DND-41 (cell line): ENCODE results near the gene USP50.
"Not testable (repeated sequence)": the region's sequence is repeated elsewhere in the genome, so short reads cannot be mapped to it uniquely, and the experiment has no call there.

Source experiments
- ATAC-seq: fragments of 200-7000 bp; cut with Tn5 transposase; 3 replicates; pipeline ENCODE4 v1.9.1; 2021; ENCODE audit warnings: low read depth; ENCODE audit not compliant: insufficient read depth
- DNase-seq: peaks from one replicate; pipeline ENCODE4 v3.0.0-alpha.2; 2020
- H2AFZ ChIP-seq: 2 replicates; pipeline ENCODE4 v1.6.0; 2012; ENCODE audit warnings: low read depth, low read length
- H3K27ac ChIP-seq: 2 replicates; pipeline ENCODE4 v1.5.1; 2012; ENCODE audit warnings: low read length, inconsistent platforms
- H3K27me3 ChIP-seq: fragments of 200-600 bp; sonication (generic); 2 replicates; pipeline ENCODE4 v1.6.0; 2012; ENCODE audit warnings: low read length, mild to moderate bottlenecking, inconsistent platforms; ENCODE audit not compliant: insufficient read depth, poor library complexity
- H3K36me3 ChIP-seq: 2 replicates; pipeline ENCODE4 v1.5.1; 2012; ENCODE audit warnings: low read length, inconsistent platforms; ENCODE audit not compliant: insufficient read depth
- H3K4me1 ChIP-seq: 2 replicates; pipeline ENCODE4 v1.5.1; 2012; ENCODE audit warnings: mild to moderate bottlenecking, low read length; ENCODE audit not compliant: insufficient read depth
- H3K4me2 ChIP-seq: 2 replicates; pipeline ENCODE4 v1.6.0; 2012; ENCODE audit warnings: mild to moderate bottlenecking, moderate library complexity, low read length, inconsistent platforms; ENCODE audit not compliant: insufficient read depth
- H3K4me3 ChIP-seq, 2 experiments: fragments of 200-600 bp in 1 of 2; shearing (Covaris generic) in 1 of 2; 2 replicates each; pipeline ENCODE4 v1.5.1; 2012 to 2016; ENCODE audit warnings: inconsistent platforms in 2 of 2, low read length in 2 of 2, mild to moderate bottlenecking in 2 of 2, low read depth in 1 of 2, moderate library complexity in 1 of 2
- H3K79me2 ChIP-seq: 2 replicates; pipeline ENCODE4 v1.6.0; 2012; ENCODE audit warnings: low read length, inconsistent platforms; ENCODE audit not compliant: insufficient read depth
- H3K9ac ChIP-seq: 2 replicates; pipeline ENCODE4 v1.6.0; 2012; ENCODE audit warnings: low read depth, mild to moderate bottlenecking, inconsistent platforms, low read length, moderate library complexity
- H3K9me3 ChIP-seq: 2 replicates; pipeline ENCODE4 v1.5.1; 2012; ENCODE audit warnings: low read length, moderate library complexity, mild to moderate bottlenecking, inconsistent platforms; ENCODE audit not compliant: insufficient read depth, severe bottlenecking
- H4K20me1 ChIP-seq: 2 replicates; pipeline ENCODE4 v1.6.0; 2012; ENCODE audit warnings: low read length; ENCODE audit not compliant: insufficient read depth
- CTCF ChIP-seq: IDR thresholded peaks from 2 replicates; pipeline ENCODE4 v1.5.1; 2012; ENCODE audit warnings: borderline replicate concordance, low read length, moderate library complexity, mild to moderate bottlenecking; ENCODE audit not compliant: poor library complexity, severe bottlenecking; ENCODE audit errors: extremely low read depth
- EZH2 ChIP-seq: IDR thresholded peaks from 3 replicates; pipeline ENCODE4 v1.6.1; 2012; ENCODE audit warnings: borderline replicate concordance, low read depth, mild to moderate bottlenecking, moderate library complexity, low read length, inconsistent platforms; ENCODE audit not compliant: severe bottlenecking

USP50 gene

GRCh38 chr15:50577492-50577891, 31.0 kb upstream of the USP50 start:
- no peak for DNase-seq
- Histone ChIP-seq H2AFZ (no peak overlapping the region), H3K27me3 (no peaks in the 10 kb centered on the region), H3K4me1 (no peaks in the 10 kb centered on the region), H3K36me3 (peaks cover 73% of the 10 kb centered on the region), H3K27ac (no peak overlapping the region), H3K9ac (no peak overlapping the region), H4K20me1 (no peaks in the 10 kb centered on the region), H3K4me3 (no peak overlapping the region), H3K79me2 (no peaks in the 10 kb centered on the region), H3K9me3 (no peaks in the 10 kb centered on the region), H3K4me2 (no peak overlapping the region)
- no peak for ATAC-seq
- TF ChIP-seq CTCF (no peak), EZH2 (no peak)

GRCh38 chr15:50576166-50576565, 29.7 kb upstream of the USP50 start:
- Histone ChIP-seq H3K4me2 (no peak overlapping the region), H3K9ac (no peak overlapping the region), H3K4me1 (no peaks in the 10 kb centered on the region), H4K20me1 (no peaks in the 10 kb centered on the region), H3K27ac (no peak overlapping the region), H3K9me3 (no peaks in the 10 kb centered on the region), H3K27me3 (no peaks in the 10 kb centered on the region), H3K79me2 (no peaks in the 10 kb centered on the region), H3K36me3 (peaks cover 76% of the 10 kb centered on the region), H3K4me3 (no peak overlapping the region), H2AFZ (no peak overlapping the region)
- DNase-seq, result no peak
- TF ChIP-seq CTCF, result no peak
- TF ChIP-seq EZH2, result no peak
- no peak for ATAC-seq

GRCh38 chr15:50573842-50574241, 27.4 kb upstream of the USP50 start:
- H3K27ac ChIP-seq, DNase-seq, H3K9me3 ChIP-seq, H3K27me3 ChIP-seq, ATAC-seq, H3K4me3 ChIP-seq, H3K4me2 ChIP-seq, H3K9ac ChIP-seq, H2AFZ ChIP-seq, H4K20me1 ChIP-seq, H3K79me2 ChIP-seq, H3K4me1 ChIP-seq: not testable (repeated sequence)
- H3K36me3 ChIP-seq, result peaks cover 82% of the 10 kb centered on the region

- DNase-seq, result no peak
- Histone ChIP-seq H3K27me3 (no peaks in the 10 kb centered on the region), H3K27ac (no peak overlapping the region), H3K4me3 (no peak overlapping the region), H4K20me1 (no peaks in the 10 kb centered on the region), H3K79me2 (no peaks in the 10 kb centered on the region), H3K9ac (no peak overlapping the region), H3K36me3 (peaks cover 46% of the 10 kb centered on the region), H3K9me3 (no peaks in the 10 kb centered on the region), H3K4me2 (no peak overlapping the region), H3K4me1 (no peaks in the 10 kb centered on the region), H2AFZ (no peak overlapping the region)
- no peak for ATAC-seq
- no peak for TF ChIP-seq EZH2
- TF ChIP-seq CTCF, result no peak
These were observed 17.3 kb upstream of the USP50 start for GRCh38 chr15:50563756-50564155.
